Spleen (tissue), 7 donors: ENCODE data around the gene SUGP2.

Source experiments
- CTCF ChIP-seq, 11 experiments: fragments of 200-600 bp in 7 of 11; fragments of 450-650 bp in 4 of 11; sonication (generic) in 4 of 11; IDR thresholded peaks in 8 of 11; conservative IDR thresholded peaks in 3 of 11; 1 replicate in 7 of 11; 2 replicates in 4 of 11; pipeline versions ENCODE4 v1.4.0 to v1.8.0; 2016 to 2021; ENCODE audit warnings: antibody characterized with exemption in 11 of 11, inconsistent platforms in 4 of 11, mild to moderate bottlenecking in 1 of 11
- POLR2A ChIP-seq, 3 donors: fragments of 450-650 bp; IDR thresholded peaks; one replicate each; pipeline ENCODE4 v1.5.1; 2017; ENCODE audit warnings: antibody characterized with exemption in 3 of 3, mild to moderate bottlenecking in 1 of 3
- donor health status: DM: no; HTN: no; CAD: no; lungs with moderate emphysema.
- donor health status: DM: no; HTN: no; CAD: no.
- donor health status: DM: no; HTN: no; CAD: no.

GRCh38 chr19:18993115-18993514, 40.2 kb downstream of the SUGP2 start:
- TF ChIP-seq CTCF (IDR thresholded peaks at IDR 0.05 in 8 of 11, conservative IDR thresholded peaks at IDR 0.05 in 3 of 11), result no peak
- no peak for TF ChIP-seq POLR2A (IDR thresholded peaks at IDR 0.05)
